GM21360 (cell line): ENCODE measurements around the gene NHP2.
A peak's percentile ranks its signal among the peaks of the same experiment; 100 is the strongest.

ENCODE experiments used
- ATAC-seq: cut with Tn5 transposase; IDR thresholded peaks from one replicate; pipeline ENCODE4 v1.9.1; 2021; ENCODE audit warnings: mild to moderate bottlenecking, moderate library complexity; ENCODE audit not compliant: unreplicated experiment

The NHP2 gene

GRCh38 chr5:178177569-178177968 lies 23.9 kb upstream of the NHP2 start:
- no peak for ATAC-seq

- no peak for ATAC-seq
Measured at GRCh38 chr5:178176791-178177190, 23.1 kb upstream of the NHP2 start.

GRCh38 chr5:178174456-178174855 lies 20.8 kb upstream of the NHP2 start:
- ATAC-seq, result no peak

GRCh38 chr5:178170455-178170854 lies 16.8 kb upstream of the NHP2 start:
- no peak for ATAC-seq

GRCh38 chr5:178165581-178165980 lies 11.9 kb upstream of the NHP2 start:
- no peak for ATAC-seq

- peak; percentile 96 for ATAC-seq
Measured at GRCh38 chr5:178163772-178164735, 10.4 kb upstream of the NHP2 start.

- no peak for ATAC-seq
Measured at GRCh38 chr5:178162481-178162880, 8.8 kb upstream of the NHP2 start.

GRCh38 chr5:178160176-178160575 lies 6.5 kb upstream of the NHP2 start:
- no peak for ATAC-seq

GRCh38 chr5:178155065-178155464 lies 1.4 kb upstream of the NHP2 start:
- no peak for ATAC-seq

- no peak for ATAC-seq
Measured at GRCh38 chr5:178152491-178153444, 917 bp downstream of the NHP2 start.

GRCh38 chr5:178150977-178151734 lies 2.5 kb downstream of the NHP2 start:
- no peak for ATAC-seq

GRCh38 chr5:178149199-178149932 lies 4.3 kb downstream of the NHP2 start:
- no peak for ATAC-seq

- ATAC-seq, result no peak
Measured at GRCh38 chr5:178147406-178147805, 6.3 kb downstream of the NHP2 start.

- no peak for ATAC-seq
Measured at GRCh38 chr5:178145965-178146820, 7.5 kb downstream of the NHP2 start.

- no peak for ATAC-seq
Measured at GRCh38 chr5:178143901-178144300, 9.8 kb downstream of the NHP2 start.

- no peak for ATAC-seq
Measured at GRCh38 chr5:178143246-178143645, 10.4 kb downstream of the NHP2 start.

- ATAC-seq, result no peak
Measured at GRCh38 chr5:178142642-178143041, 11.0 kb downstream of the NHP2 start.

- ATAC-seq, result no peak
Measured at GRCh38 chr5:178141550-178141949, 12.1 kb downstream of the NHP2 start.

- ATAC-seq, result no peak
Measured at GRCh38 chr5:178137991-178138390, 15.7 kb downstream of the NHP2 start.
